Hippocampal formation (tissue), 2 donors: Measurements from ENCODE around the gene CAMKMT.

Experiments used
- DNase-seq, 2 donors: peaks; one replicate each; lab custom pipeline; 2025; lab: John Stamatoyannopoulos, UW

The CAMKMT gene

GRCh38 chr2:44444881-44445280 lies 83.1 kb downstream of the CAMKMT start:
- DNase-seq: no peak

DNA sequence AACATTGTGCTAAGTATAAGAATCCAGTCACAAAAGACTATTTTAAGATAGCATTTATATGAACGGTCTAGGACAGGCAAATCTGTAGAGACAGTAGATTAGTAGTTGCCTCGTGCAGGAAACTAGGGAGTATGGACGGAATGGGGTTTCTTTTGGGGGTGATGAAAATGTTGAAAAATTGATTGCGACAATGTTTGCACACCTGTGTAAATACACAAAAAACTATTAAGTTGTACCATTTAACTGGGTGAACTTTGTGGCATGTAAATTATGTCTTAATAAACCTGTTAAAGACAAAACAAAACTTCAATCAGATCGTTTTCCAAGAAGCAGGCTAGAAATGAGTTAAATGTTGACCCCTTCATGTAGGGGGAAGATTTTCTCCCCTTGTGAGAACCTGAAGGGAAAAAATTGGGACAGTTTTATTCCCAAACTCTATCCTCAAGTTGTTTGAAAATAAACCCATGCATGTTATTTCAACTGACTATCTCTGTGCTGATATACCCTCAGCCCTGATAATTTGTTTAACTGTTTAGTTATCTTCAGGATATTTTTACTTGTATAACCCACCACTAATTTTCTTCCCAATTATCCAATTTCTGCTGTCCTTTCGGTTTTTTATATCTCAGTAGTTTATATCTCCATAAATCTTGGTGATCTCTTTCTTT lies 87.2 kb downstream of the CAMKMT start:
- DNase-seq: no peak

DNA sequence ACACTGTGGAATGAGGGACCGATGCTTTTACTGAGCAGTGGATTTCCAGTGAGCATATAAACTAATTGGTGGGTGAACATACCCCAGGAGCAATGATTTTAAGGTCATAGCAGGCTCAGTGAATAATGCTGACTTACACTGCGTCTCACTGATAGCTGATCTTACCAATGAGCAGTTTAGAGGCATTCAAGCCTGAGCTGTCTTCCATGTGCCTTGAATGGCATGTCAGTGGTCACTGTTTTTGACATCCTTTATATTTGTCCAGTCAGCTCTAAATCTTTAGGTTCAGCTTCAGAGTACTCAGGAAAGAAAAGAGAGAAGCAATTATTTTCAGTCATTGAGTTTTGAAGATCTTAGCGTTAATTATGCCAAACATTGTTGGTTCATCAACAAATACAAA lies 88.3 kb downstream of the CAMKMT start:
- no peak for DNase-seq

- no peak for DNase-seq
These were observed 89.1 kb downstream of the CAMKMT start for GRCh38 chr2:44450806-44451205.

- no peak for DNase-seq
These were observed 90.4 kb downstream of the CAMKMT start for GRCh38 chr2:44452069-44452583.

- DNase-seq: no peak
These were observed 91.5 kb downstream of the CAMKMT start for GRCh38 chr2:44453259-44453658.

DNA sequence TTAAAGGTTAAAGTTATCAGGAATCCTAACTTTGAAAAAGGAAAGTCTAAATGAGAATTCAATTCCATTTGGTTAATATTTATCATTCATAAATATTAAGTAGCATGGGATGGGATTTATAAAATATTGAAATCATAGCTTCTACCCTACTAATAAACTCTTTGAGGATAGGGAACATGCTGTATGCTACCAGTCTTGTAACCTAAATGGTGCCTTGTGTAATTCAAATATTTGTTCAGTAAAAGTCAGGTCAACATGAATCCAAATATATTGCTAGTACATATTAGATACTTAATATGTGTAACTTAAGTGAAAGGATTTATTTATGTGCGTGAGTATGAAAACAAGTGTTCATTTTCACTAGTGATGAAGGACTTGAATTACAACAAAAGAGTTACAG lies 94.1 kb downstream of the CAMKMT start:
- no peak for DNase-seq

DNA sequence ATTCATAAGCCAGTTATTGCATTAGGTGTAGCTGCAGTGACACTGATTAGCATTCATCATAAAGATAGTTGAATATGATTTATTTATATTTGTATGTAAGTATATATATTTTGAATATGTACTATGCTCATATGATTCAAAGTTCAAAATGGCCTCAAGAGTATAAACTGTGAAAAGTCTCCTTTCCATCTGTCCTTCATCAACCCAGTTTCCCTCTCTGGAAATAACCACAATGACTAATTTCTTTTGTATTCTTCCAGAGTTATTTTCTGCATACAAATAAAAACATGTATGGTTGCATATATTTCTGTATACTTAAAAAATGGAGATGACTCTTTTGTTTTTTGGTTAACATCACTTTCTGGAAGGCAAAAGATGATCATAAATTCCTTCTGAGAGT lies 95.2 kb downstream of the CAMKMT start:
- DNase-seq: no peak

GRCh38 chr2:44459739-44460138 lies 98.0 kb downstream of the CAMKMT start:
- DNase-seq: no peak

GRCh38 chr2:44462934-44463849 lies 101.4 kb downstream of the CAMKMT start:
- no peak for DNase-seq

GRCh38 chr2:44464437-44464836 lies 102.7 kb downstream of the CAMKMT start:
- DNase-seq: no peak

GRCh38 chr2:44470151-44470550 lies 108.4 kb downstream of the CAMKMT start:
- no peak for DNase-seq

GRCh38 chr2:44477657-44478414 lies 116.1 kb downstream of the CAMKMT start:
- DNase-seq: no peak

GRCh38 chr2:44479127-44479887 lies 117.6 kb downstream of the CAMKMT start:
- peak; percentile 31 to 93 for DNase-seq

DNA sequence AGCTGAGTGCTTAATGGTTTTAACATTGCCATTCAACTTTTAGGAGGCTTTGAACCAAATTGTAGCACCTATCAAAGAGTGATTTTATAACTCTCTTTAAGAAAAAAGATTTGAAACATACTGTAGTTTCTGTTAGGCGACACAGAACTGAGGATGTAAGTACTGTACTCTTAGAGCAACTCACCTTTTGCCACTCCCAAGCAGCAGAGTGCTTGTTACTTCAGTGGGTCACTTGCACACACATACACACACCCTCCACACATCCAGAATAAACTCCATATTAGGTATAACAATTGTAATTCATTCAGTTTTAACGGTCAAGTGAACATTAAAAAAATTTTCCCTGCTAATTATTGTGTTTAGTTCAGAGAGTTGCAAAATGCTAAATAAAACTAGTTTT lies 118.3 kb downstream of the CAMKMT start:
- DNase-seq: no peak

- no peak for DNase-seq
These were observed 125.3 kb downstream of the CAMKMT start for GRCh38 chr2:44487052-44487451.

- DNase-seq: no peak
These were observed 129.0 kb downstream of the CAMKMT start for GRCh38 chr2:44490726-44491125.

DNA sequence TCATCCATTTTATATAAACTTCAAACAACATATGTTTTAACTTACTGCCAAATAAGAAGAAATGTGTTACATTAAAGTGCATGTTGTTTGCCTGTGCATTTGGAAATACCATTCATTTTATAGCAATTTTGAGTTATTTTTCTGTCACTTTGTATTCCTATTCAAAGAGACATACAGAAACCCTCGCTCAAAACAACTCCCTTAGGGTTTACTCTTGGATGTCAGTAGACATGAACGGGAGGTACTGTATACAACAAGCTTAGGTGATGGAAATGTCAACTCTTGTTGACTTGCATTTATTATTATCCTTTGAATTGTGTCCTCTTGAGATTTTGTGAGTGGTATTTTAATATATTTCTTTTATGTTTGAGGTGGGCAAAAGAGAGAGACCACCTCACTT lies 132.3 kb downstream of the CAMKMT start:
- DNase-seq: no peak

DNA sequence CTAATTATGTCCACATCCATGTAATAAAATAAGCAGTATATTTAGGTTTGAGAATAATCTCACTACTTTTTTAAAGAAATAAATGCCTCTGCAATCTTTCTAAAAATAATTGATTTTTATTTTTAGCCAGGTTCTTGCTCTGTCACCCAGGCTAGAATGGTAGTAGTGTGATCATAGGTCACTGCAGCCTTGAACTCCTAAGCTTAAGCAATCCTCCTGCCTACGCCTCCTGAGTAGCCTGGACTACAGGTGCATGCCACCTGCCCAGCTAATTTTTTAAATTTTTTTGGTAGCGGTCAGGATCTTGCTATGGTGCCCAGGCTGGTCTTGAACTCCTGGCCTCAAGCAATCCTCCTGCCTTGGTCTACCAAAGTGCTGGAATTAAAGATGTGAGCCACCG lies 133.3 kb downstream of the CAMKMT start:
- DNase-seq: no peak

DNA sequence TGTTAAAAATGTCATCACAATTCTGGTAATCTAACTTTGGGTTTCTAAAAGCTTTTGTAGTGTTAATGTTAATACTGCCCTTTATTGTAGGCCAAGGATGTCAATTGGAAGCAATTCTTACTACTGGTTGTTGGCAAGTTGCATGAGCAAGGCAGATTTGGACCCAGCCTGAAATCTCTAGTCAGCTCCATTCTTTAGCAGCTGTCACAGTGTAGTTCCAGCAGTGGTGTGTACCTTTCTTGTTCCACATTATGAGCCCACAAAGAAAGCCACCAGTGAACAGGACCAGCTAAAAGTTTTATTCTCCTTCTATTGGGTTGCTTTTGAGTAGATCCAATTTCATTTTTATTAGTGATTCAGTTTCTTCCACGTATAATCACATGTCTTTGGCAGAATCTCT lies 133.8 kb downstream of the CAMKMT start:
- DNase-seq: no peak

DNA sequence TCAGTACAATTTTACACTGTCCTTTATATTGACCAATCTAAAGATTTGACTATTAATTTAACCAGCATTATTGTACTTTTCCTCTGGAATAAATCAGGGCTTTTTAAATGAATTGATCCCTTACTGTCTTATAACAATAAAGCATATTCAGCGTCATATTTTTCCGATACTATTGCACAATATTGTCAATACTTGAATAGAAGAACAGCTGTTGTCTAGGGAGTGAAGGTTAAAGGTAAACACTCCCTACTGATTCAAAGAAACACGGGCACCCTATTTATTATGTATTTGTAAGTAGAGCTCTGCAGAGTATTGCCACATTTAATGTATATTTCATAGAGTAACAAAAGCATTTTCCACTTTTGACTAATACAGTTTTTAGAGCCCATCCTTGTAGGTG lies 134.4 kb downstream of the CAMKMT start:
- no peak for DNase-seq

- DNase-seq: no peak
These were observed 136.8 kb downstream of the CAMKMT start for GRCh38 chr2:44498551-44498950.
